Rectal smooth muscle tissue (tissue), 1 donor: ENCODE results near the gene ENSA.
A peak's percentile ranks its signal among the peaks of the same experiment; 100 is the strongest.
"Not testable (repeated sequence)": the region's sequence is repeated elsewhere in the genome, so short reads cannot be mapped to it uniquely, and the experiment has no call there.

ENCODE experiments used
- H3K27ac ChIP-seq: one replicate; pipeline ENCODE4 v1.7.0; 2013; ENCODE audit warnings: low read depth, low read length, inconsistent platforms
- H3K27me3 ChIP-seq: one replicate; pipeline ENCODE4 v1.7.0; 2013; ENCODE audit warnings: low read length; ENCODE audit not compliant: control insufficient read depth, insufficient read depth
- H3K36me3 ChIP-seq: one replicate; pipeline ENCODE4 v1.7.0; 2013; ENCODE audit warnings: low read length; ENCODE audit not compliant: control insufficient read depth, insufficient read depth
- H3K4me1 ChIP-seq: one replicate; pipeline ENCODE4 v1.7.0; 2013; ENCODE audit warnings: low read length; ENCODE audit not compliant: control insufficient read depth, insufficient read depth
- H3K4me3 ChIP-seq: one replicate; pipeline ENCODE4 v1.7.0; 2013; ENCODE audit warnings: low read length
- H3K9ac ChIP-seq: one replicate; pipeline ENCODE4 v1.7.0; 2013; ENCODE audit warnings: low read length

Gene ENSA

DNA sequence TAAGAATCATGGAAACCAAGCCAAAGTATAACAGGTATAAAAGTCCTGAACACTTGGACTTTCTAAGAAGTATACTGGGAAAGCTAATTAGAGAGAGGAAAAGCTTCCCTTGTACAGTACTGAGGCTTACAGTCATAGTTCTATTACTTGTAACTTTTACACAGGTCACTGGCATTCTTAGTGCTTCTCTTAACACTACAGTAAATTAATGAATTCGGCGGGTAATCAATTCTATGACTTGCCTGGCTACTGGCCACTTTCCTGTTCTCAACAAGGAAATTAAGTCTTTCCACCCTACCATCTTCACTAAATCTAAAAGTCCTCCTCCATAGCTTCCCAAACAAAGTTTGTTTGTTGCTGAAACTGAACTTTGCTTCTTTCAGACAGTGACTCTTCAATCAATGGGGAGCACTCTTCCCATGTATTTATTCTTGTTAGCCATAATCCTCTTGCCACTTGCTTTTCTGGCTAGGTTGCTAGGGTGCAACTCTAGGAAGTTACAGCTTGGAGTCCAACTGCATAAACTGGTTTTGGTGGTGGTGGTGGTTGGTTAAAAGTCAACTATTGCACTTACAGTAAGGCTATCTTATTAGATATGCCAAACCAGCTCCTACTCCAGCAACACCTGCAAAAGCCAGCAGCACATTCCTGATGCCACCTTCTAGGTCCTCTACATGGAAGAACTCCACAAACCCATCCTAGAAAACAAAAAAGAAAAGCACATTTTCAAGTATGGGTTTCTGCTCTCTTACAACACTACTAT, 52.4 kb downstream of the ENSA start:
- Histone ChIP-seq H3K36me3 (peaks cover 33% of the 10 kb centered on the region), H3K9ac (peak overlapping the region; percentile 19), H3K27ac (peak overlapping the region; percentile 99), H3K4me1 (peaks cover 26% of the 10 kb centered on the region), H3K27me3 (no peaks in the 10 kb centered on the region), H3K4me3 (peak overlapping the region; percentile 75)

DNA sequence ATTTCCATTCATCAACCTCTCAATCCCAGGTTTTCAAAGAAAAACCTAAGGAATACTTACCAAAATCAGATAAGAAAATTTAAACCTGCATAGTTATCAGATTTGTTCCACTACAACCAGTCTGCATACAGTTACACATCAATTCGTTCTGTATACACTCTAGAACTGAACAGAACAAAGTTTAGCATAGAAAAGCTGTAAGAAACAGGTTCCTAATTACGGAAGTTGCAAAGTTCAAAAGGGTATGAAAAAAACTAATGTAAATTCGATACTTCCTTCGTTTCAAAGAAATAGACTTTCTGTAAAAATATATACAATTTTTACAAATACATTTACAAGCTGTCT, 53.1 kb downstream of the ENSA start:
- H3K27ac ChIP-seq = peak overlapping the region; percentile 99
- no peaks in the 10 kb centered on the region for H3K27me3 ChIP-seq
- peak overlapping the region; percentile 75 for H3K4me3 ChIP-seq
- H3K9ac ChIP-seq = peak overlapping the region; percentile 14
- H3K36me3 ChIP-seq = peaks cover 33% of the 10 kb centered on the region
- peaks cover 26% of the 10 kb centered on the region for H3K4me1 ChIP-seq

DNA sequence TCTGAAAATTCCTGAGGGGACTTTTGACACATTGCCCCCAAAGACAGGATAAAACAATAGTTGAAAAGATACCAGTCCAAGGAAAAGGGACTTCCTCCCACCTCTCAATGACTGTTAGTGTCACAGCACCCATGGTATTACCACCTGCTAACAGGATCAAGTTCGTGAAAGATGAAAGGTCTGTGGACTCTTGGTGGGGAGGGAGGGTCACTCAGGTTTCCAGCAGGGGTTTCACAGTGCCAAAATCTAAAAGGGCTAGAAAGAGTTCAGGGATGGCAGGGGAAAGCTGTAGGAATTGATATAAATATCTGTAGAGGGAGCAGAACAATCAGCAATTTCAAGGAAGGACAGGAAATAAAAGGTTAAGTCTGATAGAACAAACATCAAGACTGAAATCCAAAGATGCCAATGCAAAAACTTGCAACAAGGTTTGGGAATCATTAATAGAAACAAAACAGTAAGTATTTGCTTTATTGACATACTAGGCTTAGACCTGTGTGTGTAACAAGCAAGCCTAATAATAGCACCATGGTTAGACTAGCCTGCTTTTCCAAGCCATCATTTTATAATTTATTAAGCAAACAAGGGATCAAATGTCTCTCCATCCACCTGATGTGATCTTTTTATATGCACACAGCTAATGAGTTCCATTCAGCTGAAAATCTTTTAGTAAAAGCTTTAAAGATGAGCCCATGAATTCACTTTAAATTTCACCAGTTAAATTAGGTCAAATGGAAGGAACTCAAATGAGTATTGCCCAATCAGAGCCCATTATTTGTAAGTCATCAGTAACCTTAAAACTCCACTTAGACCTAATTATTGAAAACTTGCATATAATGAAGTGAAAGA, 53.7 kb downstream of the ENSA start:
- Histone ChIP-seq H3K27ac (peak overlapping the region; percentile 56), H3K27me3 (no peaks in the 10 kb centered on the region), H3K4me1 (peaks cover 26% of the 10 kb centered on the region), H3K4me3 (peak overlapping the region; percentile 75), H3K36me3 (peaks cover 33% of the 10 kb centered on the region), H3K9ac (no peak overlapping the region)

GRCh38 chr1:150575072-150575489, 54.3 kb downstream of the ENSA start:
- Histone ChIP-seq H3K27me3 (no peaks in the 10 kb centered on the region), H3K4me1 (peaks cover 24% of the 10 kb centered on the region), H3K27ac (peak overlapping the region; percentile 8), H3K36me3 (peaks cover 33% of the 10 kb centered on the region), H3K4me3 (peak overlapping the region; percentile 75), H3K9ac (no peak overlapping the region)

DNA sequence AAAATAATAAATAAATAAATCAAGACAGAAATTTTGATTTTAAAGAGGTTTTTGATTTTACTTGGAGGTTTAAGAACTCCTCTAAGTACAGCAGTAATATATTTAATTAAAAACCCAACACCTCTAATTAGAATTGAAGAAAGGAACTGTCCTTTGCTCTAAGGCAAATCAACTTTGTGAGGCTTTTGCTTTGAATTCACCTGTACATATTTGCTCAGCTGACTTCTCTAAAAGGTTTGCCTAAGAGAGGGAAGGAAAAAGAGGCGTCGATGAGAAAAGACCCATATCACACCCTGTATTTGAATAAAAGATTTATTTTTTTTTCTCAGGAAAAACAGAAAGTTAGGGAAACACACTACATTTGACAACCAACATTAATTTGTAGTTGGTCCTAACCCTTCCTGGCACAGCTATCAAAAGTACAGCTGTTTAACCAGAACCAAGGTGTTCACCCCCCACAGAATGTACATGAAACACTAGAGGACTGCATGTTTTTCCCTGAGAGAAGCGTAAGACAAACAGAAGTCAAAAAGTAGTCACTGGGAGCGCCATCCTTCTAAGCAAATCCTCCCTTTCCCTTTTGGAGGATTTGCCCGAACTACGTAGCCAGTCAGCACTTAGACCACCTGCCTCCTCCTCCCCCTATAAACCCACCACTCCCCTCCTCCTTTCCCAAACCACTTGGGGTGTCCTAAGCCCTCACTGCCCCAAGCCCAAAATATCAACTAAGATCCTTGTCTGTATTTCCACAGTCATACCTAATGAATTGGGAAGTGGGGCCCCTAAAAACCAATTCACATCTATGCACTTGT, 54.9 kb downstream of the ENSA start:
- Histone ChIP-seq H3K27me3 (no peaks in the 10 kb centered on the region), H3K36me3 (peaks cover 33% of the 10 kb centered on the region), H3K4me3 (peak overlapping the region; percentile 75), H3K27ac (no peak overlapping the region), H3K4me1 (peaks cover 25% of the 10 kb centered on the region), H3K9ac (no peak overlapping the region)

DNA sequence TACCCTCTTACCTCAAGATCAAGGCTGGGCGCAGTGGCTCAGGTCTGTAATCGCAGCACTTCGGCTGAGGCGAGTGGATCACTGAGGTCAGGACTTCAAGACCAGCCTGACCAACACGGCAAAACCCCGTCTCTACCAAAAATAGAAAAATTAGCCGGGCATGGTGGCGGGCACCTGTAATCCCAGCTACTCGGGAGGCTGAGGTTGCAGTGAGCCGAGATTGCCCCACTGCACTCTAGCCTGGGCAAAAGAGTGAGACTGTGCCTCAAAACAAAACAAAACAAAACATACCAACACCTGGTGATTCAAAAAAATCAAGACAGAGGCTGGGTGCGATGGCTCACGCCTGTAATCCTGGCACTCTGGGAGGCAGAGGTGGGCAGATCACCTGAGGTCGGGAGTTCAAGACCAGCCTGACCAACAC, 55.8 kb downstream of the ENSA start:
- Histone ChIP-seq H3K27ac (peak overlapping the region; percentile 43), H3K36me3 (peaks cover 33% of the 10 kb centered on the region), H3K4me3 (peak overlapping the region; percentile 45), H3K4me1 (peaks cover 29% of the 10 kb centered on the region)
- H3K9ac ChIP-seq, H3K27me3 ChIP-seq: not testable (repeated sequence)

DNA sequence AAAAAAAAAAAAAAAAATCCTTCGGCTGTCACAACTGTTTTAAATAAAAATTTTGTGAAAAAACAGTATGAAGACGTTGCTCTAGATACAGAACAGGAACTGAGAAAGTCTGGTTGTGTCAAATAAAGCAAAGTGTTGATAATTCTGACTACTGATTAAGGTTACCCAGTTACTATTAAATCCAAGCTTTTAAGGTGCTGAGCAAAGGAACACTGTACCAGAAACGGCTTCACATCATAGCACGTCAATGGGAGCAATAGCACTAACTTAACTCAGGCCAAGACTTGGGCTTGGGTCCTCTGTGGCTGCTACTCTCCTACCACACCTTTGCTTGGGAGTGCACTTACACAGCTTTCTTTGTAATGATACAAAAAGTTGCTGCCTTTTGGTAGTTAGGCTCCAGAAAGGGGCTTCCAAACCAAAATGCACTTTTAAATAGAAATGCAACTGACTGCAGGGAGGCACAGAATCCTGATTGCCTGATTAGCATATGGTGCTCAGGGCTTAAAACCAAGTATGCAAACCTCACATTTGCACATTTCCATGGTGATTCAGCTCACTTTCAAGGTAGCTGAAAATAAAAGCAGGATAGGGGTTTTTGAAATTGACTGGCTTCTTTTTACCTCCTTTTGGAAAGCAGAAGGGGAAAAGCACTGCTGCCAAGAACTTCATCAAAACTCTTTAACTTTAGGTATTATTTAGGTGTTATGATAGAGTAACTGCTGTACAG, 56.3 kb downstream of the ENSA start:
- Histone ChIP-seq H3K9ac (no peak overlapping the region), H3K4me1 (peaks cover 34% of the 10 kb centered on the region), H3K27me3 (no peaks in the 10 kb centered on the region), H3K27ac (peak overlapping the region; percentile 43), H3K36me3 (peaks cover 30% of the 10 kb centered on the region), H3K4me3 (peak overlapping the region; percentile 45)
